Dedifferentiated amniotic fluid mesenchymal stem cell (primary cell): ENCODE measurements around the gene STPG3.

Experiments used
- DNase-seq: peaks from one replicate; pipeline ENCODE4 v3.0.0-alpha.2; 2016; ENCODE audit errors: extremely low spot score

Gene STPG3

DNA sequence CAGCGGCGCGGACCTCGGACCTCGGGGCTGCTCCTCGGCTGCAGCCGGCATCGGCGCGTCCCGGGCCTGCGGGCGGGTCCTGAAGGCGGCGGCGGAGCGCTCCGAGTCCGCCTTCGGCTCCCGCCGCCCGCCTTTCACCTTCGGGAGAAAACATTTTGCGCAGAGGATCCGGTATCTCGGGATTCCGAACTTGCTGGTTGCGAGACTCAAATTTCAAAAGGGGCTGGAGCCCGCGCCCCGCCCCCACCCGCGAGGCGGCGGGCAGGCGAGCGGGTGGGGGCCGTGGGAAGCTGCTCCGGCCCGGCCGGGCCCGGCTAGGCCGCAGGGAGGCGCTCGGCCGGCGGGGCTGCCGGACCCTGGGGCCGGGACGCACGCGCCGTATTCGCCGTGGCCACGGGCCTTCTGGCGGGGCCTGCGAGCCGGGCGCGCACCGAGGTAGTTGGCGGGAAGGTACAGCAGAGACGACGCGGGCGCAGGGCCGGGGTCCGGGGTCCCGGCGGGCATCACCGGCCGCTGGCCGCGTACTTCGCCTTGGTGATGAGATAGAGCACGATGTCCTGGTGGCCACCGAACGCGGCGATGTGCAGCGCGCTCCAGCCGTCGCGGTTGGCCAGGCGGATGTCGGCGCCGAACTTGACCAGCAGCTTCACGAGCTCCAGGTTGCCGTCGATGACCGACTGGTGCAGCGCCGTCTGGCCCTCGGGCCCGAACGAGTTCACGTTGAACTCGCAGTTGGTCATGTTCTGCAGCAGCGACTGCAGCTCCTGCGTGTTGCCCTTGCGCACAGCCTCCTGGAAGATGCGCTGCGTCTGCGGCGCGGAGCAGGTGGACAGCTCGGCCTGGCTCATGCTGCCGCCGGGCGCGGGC is 50.2 kb downstream of the STPG3 start:
- DNase-seq = no peak

DNA sequence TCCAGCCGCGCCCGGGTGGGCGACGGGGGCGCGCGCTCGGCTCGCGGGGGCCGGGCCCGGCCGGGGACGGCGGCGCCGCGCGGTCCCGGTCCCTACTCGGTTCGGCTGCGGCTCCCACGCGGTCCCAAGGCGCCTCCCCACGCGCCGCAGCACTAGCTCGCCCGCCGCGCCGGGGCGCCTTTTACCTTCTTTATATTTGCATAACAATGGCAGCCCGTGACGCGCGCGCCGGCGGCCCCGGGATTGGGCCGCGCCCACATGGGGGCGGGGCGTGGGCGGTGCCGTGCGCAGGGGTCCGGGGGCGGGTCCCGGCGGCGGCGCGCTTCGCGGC is 51.0 kb downstream of the STPG3 start, which contains the start of gene NRARP:
TSS of gene NRARP (minus strand) at position 154 of the 331 bp plus-strand sequence. CDS start 343 bp downstream, outside the sequence.
- no peak for DNase-seq

DNA sequence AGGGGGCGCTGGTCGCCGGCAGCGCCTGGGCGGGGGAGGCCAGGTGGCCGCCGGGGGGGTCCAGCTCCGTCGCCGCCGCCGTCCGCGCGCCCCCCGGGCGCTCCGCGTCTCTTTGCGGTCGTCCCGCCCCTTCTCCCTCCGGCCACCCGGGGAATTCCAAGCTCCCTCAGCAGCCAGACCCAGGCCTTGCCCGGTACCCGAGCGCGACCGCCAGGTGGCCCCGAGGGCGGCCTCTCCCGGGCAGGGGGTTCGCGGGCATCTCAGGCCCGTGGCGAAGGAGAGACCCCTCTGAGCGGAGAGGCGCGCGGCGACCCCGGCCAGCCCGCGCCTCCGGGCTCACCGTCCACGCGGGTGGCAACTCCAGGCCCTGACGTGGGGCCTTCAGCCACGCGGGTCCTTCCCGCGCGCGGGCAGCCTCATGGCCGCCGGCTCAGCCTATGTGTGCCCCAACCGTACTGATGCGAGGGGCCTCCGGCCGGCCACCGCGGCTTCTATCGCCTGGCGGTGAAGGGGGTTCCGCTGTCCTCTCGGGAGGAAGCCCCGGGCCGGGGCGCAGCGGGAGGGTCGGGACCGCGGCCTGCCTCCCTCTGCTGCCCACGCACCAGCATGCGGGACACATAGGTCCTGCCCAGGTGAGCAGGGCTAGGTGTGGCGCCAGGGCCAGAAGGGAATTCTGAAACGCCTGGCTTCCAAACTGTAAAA is 51.5 kb downstream of the STPG3 start:
- DNase-seq = no peak
